ENCODE measurements around the gene DDAH1.

Gene DDAH1

DNA sequence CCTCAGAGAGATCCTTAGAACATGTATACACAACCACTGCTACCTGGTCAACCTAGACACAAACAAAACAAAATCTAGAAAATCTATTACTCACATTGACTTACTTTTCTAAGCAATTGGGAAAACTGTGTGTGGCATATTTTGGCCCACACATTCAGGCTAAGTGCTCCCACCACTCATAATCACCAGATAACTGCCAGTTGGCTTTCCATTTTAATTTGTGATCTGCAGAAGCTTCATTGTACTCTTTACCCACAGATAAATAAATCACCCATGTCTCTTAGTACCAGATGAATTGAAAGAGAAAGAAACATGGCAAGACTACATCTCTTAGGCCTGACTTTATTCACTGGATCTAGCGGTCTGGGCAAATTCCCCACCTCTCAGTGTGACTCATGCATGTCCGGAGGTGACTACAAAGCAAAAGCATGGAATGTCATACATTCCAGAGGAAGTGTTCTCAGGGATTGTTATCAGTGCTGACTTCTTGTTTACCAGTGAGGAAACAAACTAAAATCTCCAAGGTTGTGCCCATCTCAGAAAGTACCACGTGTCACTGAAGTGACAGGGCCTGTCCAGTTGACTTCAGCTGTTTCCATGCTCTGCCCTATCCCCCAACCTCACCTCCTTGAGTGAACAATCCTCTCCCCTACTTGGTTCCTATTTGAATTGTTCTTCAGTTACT, 136.1 kb downstream of the DDAH1 start:
- TF ChIP-seq, protein P1, sequence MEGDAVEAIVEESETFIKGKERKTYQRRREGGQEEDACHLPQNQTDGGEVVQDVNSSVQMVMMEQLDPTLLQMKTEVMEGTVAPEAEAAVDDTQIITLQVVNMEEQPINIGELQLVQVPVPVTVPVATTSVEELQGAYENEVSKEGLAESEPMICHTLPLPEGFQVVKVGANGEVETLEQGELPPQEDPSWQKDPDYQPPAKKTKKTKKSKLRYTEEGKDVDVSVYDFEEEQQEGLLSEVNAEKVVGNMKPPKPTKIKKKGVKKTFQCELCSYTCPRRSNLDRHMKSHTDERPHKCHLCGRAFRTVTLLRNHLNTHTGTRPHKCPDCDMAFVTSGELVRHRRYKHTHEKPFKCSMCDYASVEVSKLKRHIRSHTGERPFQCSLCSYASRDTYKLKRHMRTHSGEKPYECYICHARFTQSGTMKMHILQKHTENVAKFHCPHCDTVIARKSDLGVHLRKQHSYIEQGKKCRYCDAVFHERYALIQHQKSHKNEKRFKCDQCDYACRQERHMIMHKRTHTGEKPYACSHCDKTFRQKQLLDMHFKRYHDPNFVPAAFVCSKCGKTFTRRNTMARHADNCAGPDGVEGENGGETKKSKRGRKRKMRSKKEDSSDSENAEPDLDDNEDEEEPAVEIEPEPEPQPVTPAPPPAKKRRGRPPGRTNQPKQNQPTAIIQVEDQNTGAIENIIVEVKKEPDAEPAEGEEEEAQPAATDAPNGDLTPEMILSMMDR (IDR thresholded peaks at IDR 0.05; ENCODE audit: control extremely low read depth, extremely low read depth, low read depth, missing control alignments) = no peak
- DNase-seq (ENCODE audit: extremely low spot score) = no peak
- CTCF ChIA-PET = no interaction called here
- POLR2A ChIA-PET = no interaction called here

DNA sequence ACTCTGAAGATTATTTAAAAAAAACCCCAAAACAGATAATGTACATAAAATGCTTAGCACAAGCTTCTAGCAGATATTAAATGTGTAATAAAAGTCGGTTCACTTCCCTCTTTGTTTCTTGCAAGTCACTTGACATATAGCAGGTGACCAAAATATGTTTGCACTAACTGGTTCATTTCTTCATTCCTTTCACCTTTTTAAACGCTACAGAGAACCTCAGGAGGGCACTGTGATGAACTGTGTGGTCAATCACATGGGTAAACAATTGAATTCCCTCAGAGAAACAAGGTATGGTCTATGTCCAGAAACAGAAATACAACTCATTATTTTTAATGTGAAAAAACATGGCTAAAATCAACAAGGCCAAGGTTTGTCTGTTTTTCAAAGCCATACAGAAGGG, 137.2 kb downstream of the DDAH1 start:
- TF ChIP-seq, protein P1 (IDR thresholded peaks at IDR 0.05; ENCODE audit: control extremely low read depth, extremely low read depth, low read depth, missing control alignments) = no peak
- CTCF ChIA-PET = no interaction called here
- POLR2A ChIA-PET = no interaction called here
- DNase-seq (ENCODE audit: extremely low spot score) = no peak

DNA sequence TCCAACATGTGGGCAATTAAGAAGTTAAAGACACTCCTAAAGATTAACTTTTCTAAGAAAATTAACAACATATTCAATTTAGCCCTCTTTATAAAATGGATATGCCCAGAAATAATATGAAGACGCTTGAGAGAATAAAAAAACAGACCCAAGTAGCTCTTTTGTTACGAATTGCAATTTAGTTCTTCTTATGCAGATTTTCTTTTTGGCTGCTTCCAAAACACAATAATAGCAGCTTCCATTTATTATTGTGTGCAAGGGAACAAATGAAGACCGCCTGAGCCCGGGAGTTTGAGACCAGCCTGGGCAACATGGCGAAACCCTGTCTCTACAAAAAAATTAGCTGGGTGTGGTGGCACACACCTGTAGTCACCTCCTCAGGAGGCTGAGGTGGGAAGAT, 138.1 kb downstream of the DDAH1 start:
- TF ChIP-seq, protein P1 (IDR thresholded peaks at IDR 0.05; ENCODE audit: control extremely low read depth, extremely low read depth, low read depth, missing control alignments) = no peak
- no peak for DNase-seq (ENCODE audit: extremely low spot score)
- ChIA-PET CTCF (no interaction called here), POLR2A (no interaction called here)

DNA sequence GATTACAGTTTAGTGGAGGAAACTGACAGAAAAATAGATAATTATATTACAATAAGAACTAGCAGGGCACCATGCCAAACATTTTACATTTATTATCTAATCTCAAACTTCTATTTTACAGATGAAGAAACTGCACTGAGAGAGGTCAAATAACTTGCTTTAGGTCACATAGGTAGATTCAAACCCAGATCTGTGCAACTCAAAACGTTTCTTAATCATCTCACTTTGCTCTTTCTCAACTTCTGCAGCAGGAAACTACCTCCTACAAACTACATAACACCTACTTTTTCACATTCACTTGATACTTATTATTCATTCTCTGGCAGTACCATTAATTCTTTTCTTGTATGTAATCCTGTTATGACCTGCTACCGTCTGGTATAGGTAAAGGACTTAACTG, 138.6 kb downstream of the DDAH1 start:
- TF ChIP-seq, protein P1 (IDR thresholded peaks at IDR 0.05; ENCODE audit: control extremely low read depth, extremely low read depth, low read depth, missing control alignments) = no peak
- CTCF ChIA-PET = no interaction called here
- POLR2A ChIA-PET = no interaction called here
- no peak for DNase-seq (ENCODE audit: extremely low spot score)

DNA sequence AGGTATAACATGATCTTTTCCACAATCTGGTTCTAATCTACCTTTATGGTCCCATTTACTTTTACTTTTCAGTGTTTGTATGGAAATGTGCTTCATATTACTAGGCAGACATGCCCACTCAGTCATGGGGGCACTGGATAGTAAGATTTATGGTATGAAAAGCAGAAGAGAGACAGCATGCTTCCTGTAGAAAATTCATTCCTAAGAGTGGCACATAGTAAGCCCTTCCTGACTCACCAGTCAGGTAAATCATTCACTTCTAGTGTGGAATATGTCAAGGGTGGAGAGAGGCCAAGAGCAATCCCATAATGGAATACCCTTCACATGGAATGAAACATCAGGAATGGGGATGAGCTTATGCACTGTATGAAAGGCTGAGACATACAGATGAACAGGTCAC, 139.0 kb downstream of the DDAH1 start:
- CTCF ChIA-PET = no interaction called here
- no peak for DNase-seq (ENCODE audit: extremely low spot score)
- TF ChIP-seq, protein P1 (IDR thresholded peaks at IDR 0.05; ENCODE audit: control extremely low read depth, extremely low read depth, low read depth, missing control alignments) = no peak
- POLR2A ChIA-PET = no interaction called here

DNA sequence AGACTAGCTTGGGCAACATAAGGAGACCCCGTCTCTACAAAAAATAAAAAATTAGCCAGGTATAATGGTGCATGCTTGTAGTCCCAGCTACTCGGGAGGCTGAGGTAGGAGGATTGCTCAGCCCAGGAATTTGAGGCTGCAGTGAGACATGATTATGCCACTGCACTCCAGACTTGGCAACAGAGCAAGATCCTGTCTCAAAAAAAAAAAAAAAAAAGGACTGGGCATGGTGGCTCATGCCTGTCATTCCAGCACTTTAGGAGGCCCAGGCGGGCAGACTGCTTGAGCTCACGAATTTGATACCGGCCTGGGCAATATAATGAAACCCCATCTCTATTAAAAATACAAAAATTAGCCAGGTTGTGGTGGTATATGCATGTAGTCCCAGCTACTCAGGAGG, 141.2 kb downstream of the DDAH1 start:
- no peak for DNase-seq (ENCODE audit: extremely low spot score)
- TF ChIP-seq, protein P1 (IDR thresholded peaks at IDR 0.05; ENCODE audit: control extremely low read depth, extremely low read depth, low read depth, missing control alignments) = no peak
- CTCF ChIA-PET = interaction anchor here (1.4 to 2.1 kb wide), 2 partner anchors 8 to 15 kb away, joined by 5 read pairs; no protein-coding TSS in a partner anchor
- POLR2A ChIA-PET = no interaction called here

All from GM10248 (cell line).